ENCODE measurements around the gene CCNJL. TPM values are rescaled to one million over a fixed set of nuclear protein-coding genes. Genes with fewer than 3 reads are reported as not detected.
"Not testable (repeated sequence)": the region's sequence is repeated elsewhere in the genome, so short reads cannot be mapped to it uniquely, and the experiment has no call there.

Gene CCNJL
- total RNA-seq, 1 donor from 2014 or later, result 5.6 TPM

GRCh38 chr5:160253441-160253840, 58.9 kb downstream of the CCNJL start:
- Histone ChIP-seq H3K36me3 (peaks cover 0 to 3% of the 10 kb centered on the region in 2 donors), H3K9me3 (no peaks in the 10 kb centered on the region), H3K27me3 (no peaks in the 10 kb centered on the region), H3K27ac (no peak overlapping the region), H3K4me1 (no peaks in the 10 kb centered on the region), H3K4me3 (no peak overlapping the region)
- TF ChIP-seq POLR2A (IDR thresholded peaks at IDR 0.05) (no peak), POLR2AphosphoS5 (IDR thresholded peaks at IDR 0.05; ENCODE audit: insufficient read depth in 1 of 2, low read depth in 1 of 2) (no peak)
- TF ChIP-seq, protein P1, sequence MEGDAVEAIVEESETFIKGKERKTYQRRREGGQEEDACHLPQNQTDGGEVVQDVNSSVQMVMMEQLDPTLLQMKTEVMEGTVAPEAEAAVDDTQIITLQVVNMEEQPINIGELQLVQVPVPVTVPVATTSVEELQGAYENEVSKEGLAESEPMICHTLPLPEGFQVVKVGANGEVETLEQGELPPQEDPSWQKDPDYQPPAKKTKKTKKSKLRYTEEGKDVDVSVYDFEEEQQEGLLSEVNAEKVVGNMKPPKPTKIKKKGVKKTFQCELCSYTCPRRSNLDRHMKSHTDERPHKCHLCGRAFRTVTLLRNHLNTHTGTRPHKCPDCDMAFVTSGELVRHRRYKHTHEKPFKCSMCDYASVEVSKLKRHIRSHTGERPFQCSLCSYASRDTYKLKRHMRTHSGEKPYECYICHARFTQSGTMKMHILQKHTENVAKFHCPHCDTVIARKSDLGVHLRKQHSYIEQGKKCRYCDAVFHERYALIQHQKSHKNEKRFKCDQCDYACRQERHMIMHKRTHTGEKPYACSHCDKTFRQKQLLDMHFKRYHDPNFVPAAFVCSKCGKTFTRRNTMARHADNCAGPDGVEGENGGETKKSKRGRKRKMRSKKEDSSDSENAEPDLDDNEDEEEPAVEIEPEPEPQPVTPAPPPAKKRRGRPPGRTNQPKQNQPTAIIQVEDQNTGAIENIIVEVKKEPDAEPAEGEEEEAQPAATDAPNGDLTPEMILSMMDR (IDR thresholded peaks at IDR 0.05), result no peak
- intact Hi-C loops (cut with DNase I), result no loop called here
- no peak for DNase-seq (ENCODE audit: extremely low spot score in 2 of 2)

DNA sequence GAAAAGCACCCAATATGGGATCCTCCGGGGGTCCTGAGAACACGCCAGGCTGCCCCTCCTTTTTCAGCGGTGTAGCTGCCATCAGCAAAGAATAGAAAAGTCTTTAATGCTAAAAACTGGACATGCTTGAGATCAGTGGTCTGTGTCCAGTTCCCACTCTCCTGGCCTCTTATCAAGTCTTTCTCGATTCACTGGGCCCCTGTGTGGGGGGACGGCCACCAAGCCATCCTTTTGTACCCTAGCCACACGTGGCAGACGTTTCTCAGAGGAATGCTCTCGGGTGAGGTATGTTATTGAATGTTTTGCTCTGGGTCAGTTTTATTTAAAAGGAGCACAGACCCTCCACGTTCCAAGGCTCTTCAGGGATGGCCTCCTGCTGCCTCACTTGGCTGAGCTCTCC, 59.4 kb downstream of the CCNJL start:
- intact Hi-C loops (cut with DNase I), result no loop called here
- no peaks in the 10 kb centered on the region for H3K9me3 ChIP-seq
- no peak overlapping the region for H3K27ac ChIP-seq
- no peaks in the 10 kb centered on the region for H3K27me3 ChIP-seq
- TF ChIP-seq, protein P1 (IDR thresholded peaks at IDR 0.05), result no peak
- TF ChIP-seq POLR2AphosphoS5 (IDR thresholded peaks at IDR 0.05; ENCODE audit: insufficient read depth in 1 of 2, low read depth in 1 of 2) (no peak), POLR2A (IDR thresholded peaks at IDR 0.05) (no peak)
- H3K36me3 ChIP-seq, result peaks cover 0 to 3% of the 10 kb centered on the region in 2 donors
- no peak overlapping the region for H3K4me3 ChIP-seq
- no peaks in the 10 kb centered on the region for H3K4me1 ChIP-seq
- DNase-seq (ENCODE audit: extremely low spot score in 2 of 2), result no peak

- Histone ChIP-seq H3K27me3 (no peaks in the 10 kb centered on the region), H3K27ac (no peak overlapping the region), H3K4me1 (no peaks in the 10 kb centered on the region), H3K4me3 (no peak overlapping the region), H3K36me3 (peaks cover 0 to 3% of the 10 kb centered on the region in 2 donors), H3K9me3 (no peaks in the 10 kb centered on the region)
- TF ChIP-seq POLR2AphosphoS5 (IDR thresholded peaks at IDR 0.05; ENCODE audit: insufficient read depth in 1 of 2, low read depth in 1 of 2) (no peak), POLR2A (IDR thresholded peaks at IDR 0.05) (no peak)
- TF ChIP-seq, protein P1 (IDR thresholded peaks at IDR 0.05), result no peak
- intact Hi-C loops (cut with DNase I), result no loop called here
- no peak for DNase-seq (ENCODE audit: extremely low spot score in 2 of 2)
These were observed 60.8 kb downstream of the CCNJL start for GRCh38 chr5:160251406-160252155.

GRCh38 chr5:160250826-160251225, 61.5 kb downstream of the CCNJL start:
- Histone ChIP-seq H3K4me1 (no peaks in the 10 kb centered on the region), H3K27ac (no peak overlapping the region), H3K9me3 (no peaks in the 10 kb centered on the region), H3K27me3 (no peaks in the 10 kb centered on the region), H3K4me3 (no peak overlapping the region), H3K36me3 (peaks cover 0 to 3% of the 10 kb centered on the region in 2 donors)
- no peak for DNase-seq (ENCODE audit: extremely low spot score in 2 of 2)
- TF ChIP-seq, protein P1 (IDR thresholded peaks at IDR 0.05), result no peak
- TF ChIP-seq POLR2A (IDR thresholded peaks at IDR 0.05), result no peak
- TF ChIP-seq POLR2AphosphoS5 (IDR thresholded peaks at IDR 0.05; ENCODE audit: insufficient read depth in 1 of 2, low read depth in 1 of 2), result no peak
- intact Hi-C loops (cut with DNase I), result no loop called here

- peaks cover 0 to 3% of the 10 kb centered on the region in 2 donors for H3K36me3 ChIP-seq
- no peak overlapping the region for H3K4me3 ChIP-seq
- H3K27ac ChIP-seq, result no peak overlapping the region
- H3K9me3 ChIP-seq, result no peaks in the 10 kb centered on the region
- intact Hi-C loops (cut with DNase I), result no loop called here
- no peaks in the 10 kb centered on the region for H3K27me3 ChIP-seq
- no peaks in the 10 kb centered on the region for H3K4me1 ChIP-seq
- TF ChIP-seq, protein P1 (IDR thresholded peaks at IDR 0.05), result no peak
- TF ChIP-seq POLR2AphosphoS5 (IDR thresholded peaks at IDR 0.05; ENCODE audit: insufficient read depth in 1 of 2, low read depth in 1 of 2) (no peak), POLR2A (IDR thresholded peaks at IDR 0.05) (no peak)
- DNase-seq (ENCODE audit: extremely low spot score in 2 of 2), result no peak
These were observed 62.1 kb downstream of the CCNJL start for GRCh38 chr5:160250226-160250625.

GRCh38 chr5:160249570-160249969, 62.8 kb downstream of the CCNJL start:
- DNase-seq (ENCODE audit: extremely low spot score in 2 of 2); H3K4me1 ChIP-seq; H3K27me3 ChIP-seq; H3K27ac ChIP-seq; H3K36me3 ChIP-seq; intact Hi-C loops (cut with DNase I); H3K9me3 ChIP-seq; H3K4me3 ChIP-seq: not testable (repeated sequence)

Measured in vagina (tissue), 2 donors.